HepG2 (cell line): ENCODE measurements around the gene FBXL20. TPM values are rescaled to one million over a fixed set of nuclear protein-coding genes. Genes with fewer than 3 reads are reported as not detected.

Experiments
- ATAC-seq: fragments of 200-7000 bp; cut with Tn5 transposase; 3 replicates; pipeline ENCODE4 v1.9.1; 2020; ENCODE audit warnings: mild to moderate bottlenecking, moderate library complexity
- BruUV-seq: library from RNA; stranded (reverse); fragments of 400-500 nt; replicated peaks from 2 replicates; lab custom pipeline; 2021; lab: Mats Ljungman, UMichigan
- CTCF ChIA-PET: fragments of 300-600 bp; formaldehyde crosslinking; extraction: SDS; loops from one replicate; lab custom pipeline; 2021; ENCODE audit warnings: low total read pairs, inconsistent platforms, low intra/inter-chr PET ratio; lab: Yijun Ruan, JAX
- POLR2A ChIA-PET: fragments of 350-600 bp; sonication (Branson Sonifier 250); formaldehyde crosslinking; loops from one replicate; lab custom pipeline; 2020; ENCODE audit warnings: antibody characterized with exemption, inconsistent platforms; lab: Yijun Ruan, JAX
- DNase-seq: peaks from one replicate; pipeline ENCODE4 v3.0.0-alpha.2; 2015; ENCODE audit warnings: low spot score
- FAIRE-seq: peaks from 3 replicates; lab custom pipeline; 2011; peaks lifted over from hg19 to GRCh38; lab: Jason Lieb, UNC
- H2AFZ ChIP-seq: one replicate; pipeline ENCODE4 v1.6.1; 2011; ENCODE audit warnings: low read length, inconsistent platforms
- H3K27ac ChIP-seq: fragments of 300-600 bp; 3 replicates; pipeline ENCODE4 v1.8.0; 2011; ENCODE audit warnings: mixed run types, mild to moderate bottlenecking, mixed read lengths, low read length, inconsistent platforms; ENCODE audit not compliant: insufficient read depth; ENCODE audit errors: extremely low read length
- H3K27me3 ChIP-seq, 2 experiments: fragments of 200-600 bp in 1 of 2; 2 replicates in 1 of 2; 3 replicates in 1 of 2; pipeline versions ENCODE4 v1.6.0 to v1.8.0; 2011; ENCODE audit warnings: low read length in 2 of 2, mild to moderate bottlenecking in 2 of 2, moderate library complexity in 2 of 2, inconsistent platforms in 1 of 2; ENCODE audit not compliant: insufficient read depth in 2 of 2, control insufficient read depth in 1 of 2
- H3K36me3 ChIP-seq, 2 experiments: fragments of 200-600 bp in 1 of 2; replicated peaks in 1 of 2; 2 replicates in 1 of 2; 3 replicates in 1 of 2; pipeline versions ENCODE4 v1.5.1 to v1.8.0; 2011; ENCODE audit warnings: low read length in 2 of 2, inconsistent platforms in 1 of 2; ENCODE audit not compliant: insufficient read depth in 2 of 2, control insufficient read depth in 1 of 2
- H3K4me1 ChIP-seq: 2 replicates; pipeline ENCODE4 v1.5.1; 2012; ENCODE audit warnings: low read length, inconsistent platforms; ENCODE audit not compliant: insufficient read depth
- H3K4me2 ChIP-seq: 2 replicates; pipeline ENCODE4 v1.6.0; 2011; ENCODE audit warnings: low read depth, low read length, inconsistent platforms
- H3K4me3 ChIP-seq, 3 experiments: fragments of 200-600 bp in 1 of 3; sonication (generic), shearing (Covaris generic) in 1 of 3; replicated peaks in 1 of 3; 2 replicates each; pipeline ENCODE4 v1.5.1; 2011 to 2016; ENCODE audit warnings: low read length in 3 of 3, inconsistent platforms in 2 of 3, low read depth in 2 of 3, mild to moderate bottlenecking in 2 of 3, control low read depth in 1 of 3, mixed read lengths in 1 of 3; ENCODE audit not compliant: insufficient read depth in 1 of 3
- H3K79me2 ChIP-seq: one replicate; pipeline ENCODE4 v1.6.1; 2011; ENCODE audit warnings: low read length, inconsistent platforms; ENCODE audit not compliant: insufficient read depth
- H3K9ac ChIP-seq: 2 replicates; pipeline ENCODE4 v1.6.0; 2011; ENCODE audit warnings: mild to moderate bottlenecking, low read depth, low read length, inconsistent platforms; ENCODE audit not compliant: insufficient read depth
- H3K9me3 ChIP-seq: 2 replicates; pipeline ENCODE4 v1.5.1; 2012; ENCODE audit warnings: mild to moderate bottlenecking, low read length
- H4K20me1 ChIP-seq: 2 replicates; pipeline ENCODE4 v1.6.0; 2011; ENCODE audit warnings: inconsistent platforms, mild to moderate bottlenecking, low read length, moderate library complexity; ENCODE audit not compliant: insufficient read depth
- BRCA1 ChIP-seq: sonication (generic); formaldehyde crosslinking; IDR thresholded peaks from 2 replicates; pipeline ENCODE4 v1.4.0; 2020; ENCODE audit warnings: missing genetic modification reagents
- DZIP1 ChIP-seq: sonication (generic); formaldehyde crosslinking; IDR thresholded peaks from 2 replicates; pipeline ENCODE4 v1.5.0; 2020; ENCODE audit warnings: mild to moderate bottlenecking, missing genetic modification reagents
- EEA1 ChIP-seq: sonication (generic); formaldehyde crosslinking; IDR thresholded peaks from 2 replicates; pipeline ENCODE4 v1.5.1; 2020; ENCODE audit warnings: mild to moderate bottlenecking, missing genetic modification reagents, borderline replicate concordance
- KMT2B ChIP-seq: IDR thresholded peaks from 2 replicates; pipeline ENCODE4 v1.6.1; 2016; ENCODE audit warnings: missing genetic modification reagents, missing compliant biosample characterization
- MAFG ChIP-seq: sonication (generic); formaldehyde crosslinking; IDR thresholded peaks from 2 replicates; pipeline ENCODE4 v1.5.1; 2020; ENCODE audit warnings: mild to moderate bottlenecking, missing genetic modification reagents
- PITX1 ChIP-seq: sonication (generic); formaldehyde crosslinking; IDR thresholded peaks from 2 replicates; pipeline ENCODE4 v1.5.1; 2020; ENCODE audit warnings: mild to moderate bottlenecking, missing genetic modification reagents
- YEATS2 ChIP-seq: sonication (generic); formaldehyde crosslinking; IDR thresholded peaks from 2 replicates; pipeline ENCODE4 v1.4.0; 2020; ENCODE audit warnings: missing genetic modification reagents, borderline replicate concordance
- ZBTB20 ChIP-seq: sonication (generic); formaldehyde crosslinking; IDR thresholded peaks from 2 replicates; pipeline ENCODE4 v1.8.1; 2023; ENCODE audit warnings: missing genetic modification reagents, low read depth, mild to moderate bottlenecking, borderline replicate concordance
- ZBTB7B ChIP-seq: sonication (generic); formaldehyde crosslinking; IDR thresholded peaks from 2 replicates; pipeline ENCODE4 v1.4.0; 2020; ENCODE audit warnings: missing genetic modification reagents
- ZFP36 ChIP-seq: fragments of 150-350 bp; IDR thresholded peaks from 2 replicates; pipeline ENCODE4 v1.6.1; 2018; ENCODE audit warnings: borderline replicate concordance, low read length, low read depth; ENCODE audit not compliant: partially characterized antibody
- ZFP37 ChIP-seq: sonication (generic); formaldehyde crosslinking; IDR thresholded peaks from 2 replicates; pipeline ENCODE4 v1.4.0; 2020; ENCODE audit warnings: missing genetic modification reagents, borderline replicate concordance
- ZNF101 ChIP-seq: sonication (generic); formaldehyde crosslinking; IDR thresholded peaks from 2 replicates; pipeline ENCODE4 v1.4.0; 2020; ENCODE audit warnings: mild to moderate bottlenecking, low read depth, missing genetic modification reagents, borderline replicate concordance
- ZNF430 ChIP-seq: sonication (generic); formaldehyde crosslinking; IDR thresholded peaks from 2 replicates; pipeline ENCODE4 v1.9.0; 2021; ENCODE audit warnings: mild to moderate bottlenecking, missing genetic modification reagents
- ZNF614 ChIP-seq: IDR thresholded peaks from 2 replicates; pipeline ENCODE4 v1.6.1; 2018; ENCODE audit warnings: missing biosample characterization, missing genetic modification reagents, inconsistent platforms, borderline replicate concordance
- ZNF713 ChIP-seq: sonication (generic); formaldehyde crosslinking; IDR thresholded peaks from 2 replicates; pipeline ENCODE4 v1.4.0; 2020; ENCODE audit warnings: mild to moderate bottlenecking, missing genetic modification reagents
- WGBS: methylation state at CpG from one replicate; pipeline ENCODE4 v1.1.6; 2017; ENCODE audit warnings: low lambda C conversion rate; 5-methylcytosine and 5-hydroxymethylcytosine counted together
- in situ Hi-C: cut with HindIII; loops from 2 replicates; pipeline ENCODE4 v1.10.0; 2017; ENCODE audit warnings: low pct_unique_long_range_greater_than_20kb; ENCODE audit not compliant: extremely low pct_ligation_motif_present
- intact Hi-C: fragments of 100-400 bp; cut with micrococcal nuclease; formaldehyde crosslinking; loops from one replicate; pipeline ENCODE4 v1.10.0; 2022; ENCODE audit not compliant: unreplicated experiment
- polyA plus RNA-seq, 8 experiments: library from polyadenylated mRNA; depleted of rRNA in 3 of 8; stranded (reverse) in 7 of 8; unstranded in 1 of 8; fragments of >200 nt; fragmentation: Illumina TruSeq in 4 of 8; extraction: Trizol in 4 of 8; gene quantifications; 2 replicates each; pipeline versions ENCODE4 v1.2.1 to v1.2.3, GENCODE V29; 2011 to 2016; ENCODE audit warnings: low read depth in 4 of 8, missing spikeins in 1 of 8, mixed read lengths in 1 of 8; ENCODE audit not compliant: insufficient read depth in 1 of 8
- total RNA-seq, 5 experiments: library from RNA; depleted of rRNA; stranded (reverse); fragments of >200 nt; fragmentation: Illumina TruSeq; extraction: Trizol; gene quantifications; 2 replicates each; pipeline ENCODE4 v1.2.3, GENCODE V29; 2016; ENCODE audit warnings: low read depth in 1 of 5
- TF ChIP-seq, protein P1 (sequence below), 2 experiments: sonication (generic) in 1 of 2; formaldehyde crosslinking in 1 of 2; IDR thresholded peaks; 2 replicates each; pipeline versions ENCODE4 v1.5.1 to v1.6.1; 2011 to 2020; ENCODE audit warnings: borderline replicate concordance in 1 of 2, low read depth in 1 of 2, low read length in 1 of 2, mild to moderate bottlenecking in 1 of 2, missing genetic modification reagents in 1 of 2, moderate library complexity in 1 of 2
- TF ChIP-seq, protein P2 (sequence below): sonication (generic); formaldehyde crosslinking; IDR thresholded peaks from 2 replicates; pipeline ENCODE4 v1.8.1; 2023; ENCODE audit warnings: mild to moderate bottlenecking, moderate library complexity, missing genetic modification reagents

FBXL20 gene
- total and polyA plus RNA-seq, 2 of the 13 experiments (the other 11 are each of a cell fraction or from before 2014, with no cell fraction given): 10.2 to 10.3 TPM

DNA sequence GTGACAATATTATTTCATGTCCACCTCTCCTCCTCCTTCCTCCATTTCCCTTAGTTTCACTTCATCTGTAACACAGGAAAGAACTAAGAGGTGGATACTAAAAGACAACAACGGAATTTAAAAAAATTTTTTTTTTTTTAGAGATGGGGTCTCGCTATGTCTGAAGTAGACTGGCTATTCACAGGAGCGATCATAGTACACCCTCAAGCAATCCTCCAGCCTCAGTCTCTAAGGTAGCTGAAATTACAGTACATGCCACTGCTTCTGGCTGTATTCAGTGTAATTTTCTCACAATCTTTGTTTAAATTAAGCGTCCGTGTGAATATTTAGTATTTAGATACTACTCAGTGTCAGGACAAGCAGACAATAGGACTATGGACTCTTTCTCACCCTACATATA is 35.6 kb downstream of the FBXL20 start (continued):
- TF ChIP-seq KMT2B (CRISPR knock-in tag) (no peak), ZFP36 (no peak), ZNF713 (CRISPR knock-in tag) (no peak), ZBTB20 (CRISPR knock-in tag) (no peak), DZIP1 (CRISPR knock-in tag) (no peak)

- H3K36me3 ChIP-seq: no peaks in the 10 kb centered on the region
- no peak overlapping the region for H3K4me2 ChIP-seq
- H3K4me1 ChIP-seq: no peaks in the 10 kb centered on the region
- H3K9me3 ChIP-seq: no peaks in the 10 kb centered on the region
- BruUV-seq: no TSS peak
- 93% methylated on average over 4 of the region's 4 CpGs for WGBS
- FAIRE-seq (no peak), DNase-seq (no peak), ATAC-seq (no peak)
- peaks cover 3% of the 10 kb centered on the region for H3K79me2 ChIP-seq
- in situ Hi-C loops (no loop called here), intact Hi-C loops (no loop called here)
- H3K4me3 ChIP-seq: no peak overlapping the region
- H3K9ac ChIP-seq: no peak overlapping the region
- CTCF ChIA-PET: no interaction called here
- H3K27ac ChIP-seq: no peak overlapping the region
- peaks cover 8% of the 10 kb centered on the region; the same call in 1 of the 2 replicates for H4K20me1 ChIP-seq
- no peaks in the 10 kb centered on the region for H3K27me3 ChIP-seq
- no peak overlapping the region for H2AFZ ChIP-seq
- POLR2A ChIA-PET: interaction anchor here (0.6 kb wide), 1 partner anchor 56 kb away, joined by 4 read pairs; no protein-coding TSS in a partner anchor
- no peak for TF ChIP-seq PITX1 (CRISPR knock-in tag)
- no peak for TF ChIP-seq MAFG (CRISPR knock-in tag)
- TF ChIP-seq, protein P1, sequence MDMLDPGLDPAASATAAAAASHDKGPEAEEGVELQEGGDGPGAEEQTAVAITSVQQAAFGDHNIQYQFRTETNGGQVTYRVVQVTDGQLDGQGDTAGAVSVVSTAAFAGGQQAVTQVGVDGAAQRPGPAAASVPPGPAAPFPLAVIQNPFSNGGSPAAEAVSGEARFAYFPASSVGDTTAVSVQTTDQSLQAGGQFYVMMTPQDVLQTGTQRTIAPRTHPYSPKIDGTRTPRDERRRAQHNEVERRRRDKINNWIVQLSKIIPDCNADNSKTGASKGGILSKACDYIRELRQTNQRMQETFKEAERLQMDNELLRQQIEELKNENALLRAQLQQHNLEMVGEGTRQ (IDR thresholded peaks at IDR 0.05; ENCODE audit: low read depth, low read length): no peak
- TF ChIP-seq, protein P1 (CRISPR knock-in tag; IDR thresholded peaks at IDR 0.05; ENCODE audit: borderline replicate concordance): no peak
- no peak for TF ChIP-seq EEA1 (CRISPR knock-in tag)
- no peak for TF ChIP-seq ZFP37 (CRISPR knock-in tag)
- no peak for TF ChIP-seq ZNF101
- TF ChIP-seq, protein P2, sequence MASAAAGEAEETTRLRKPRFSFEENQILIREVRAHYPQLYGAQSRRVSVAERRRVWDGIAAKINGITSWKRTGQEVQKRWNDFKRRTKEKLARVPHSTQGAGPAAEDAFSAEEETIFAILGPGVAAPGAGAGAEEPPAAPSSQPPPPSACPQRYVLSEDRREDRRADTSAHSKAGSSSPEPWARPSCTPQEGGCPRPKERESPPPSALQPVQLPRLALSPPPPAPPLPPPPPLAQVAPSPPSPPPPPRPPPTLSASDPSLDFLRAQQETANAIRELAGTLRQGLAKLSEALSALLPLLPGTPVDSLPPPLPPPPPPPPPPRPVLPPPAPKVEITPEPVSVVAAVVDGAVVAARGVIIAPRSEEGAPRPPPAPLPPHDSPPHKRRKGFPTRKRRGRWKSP (CRISPR knock-in tag): no peak
- no peak for TF ChIP-seq ZBTB7B
- no peak for TF ChIP-seq BRCA1 (CRISPR knock-in tag)
- TF ChIP-seq ZNF430 (CRISPR knock-in tag): no peak
- no peak for TF ChIP-seq YEATS2
- TF ChIP-seq ZNF614 (CRISPR knock-in tag): no peak
Observed at GRCh38 chr17:39365242-39365641, 36.2 kb downstream of the FBXL20 start.
